GM19238 (cell line): ENCODE results near the gene R3HDML.

Experiments
- DNase-seq: peaks from one replicate; pipeline ENCODE4 v3.0.0; 2011; ENCODE audit warnings: low spot score; ENCODE audit not compliant: insufficient read length

The R3HDML gene

GRCh38 chr20:44398335-44398734 lies 61.5 kb downstream of the R3HDML start:
- no peak for DNase-seq

- DNase-seq: no peak
Observed at GRCh38 chr20:44399446-44399845, 62.6 kb downstream of the R3HDML start.

GRCh38 chr20:44400671-44400969 lies 63.8 kb downstream of the R3HDML start:
- DNase-seq: no peak
